ENCODE measurements around the gene TBCEL.
A peak's percentile ranks its signal among the peaks of the same experiment; 100 is the strongest.
"Not testable (repeated sequence)": the region's sequence is repeated elsewhere in the genome, so short reads cannot be mapped to it uniquely, and the experiment has no call there.

TBCEL gene

GRCh38 chr11:120998581-120998980, 25.3 kb upstream of the TBCEL start:
- H3K4me1 Mint-ChIP-seq (ENCODE audit: low read depth in 2 of 2) = no peaks in the 10 kb centered on the region
- DNase-seq (no peak), ATAC-seq (replicated peaks) (no peak)
- peaks cover 34 to 51% of the 10 kb centered on the region in 2 donors for H3K27me3 Mint-ChIP-seq
- no peaks in the 10 kb centered on the region for H3K9me3 Mint-ChIP-seq
- H3K4me3 Mint-ChIP-seq = no peak overlapping the region
- no peaks in the 10 kb centered on the region for H3K36me3 Mint-ChIP-seq (ENCODE audit: insufficient read depth)
- no peak overlapping the region for H3K27ac Mint-ChIP-seq

- Mint-ChIP-seq H3K36me3 (ENCODE audit: insufficient read depth) (no peaks in the 10 kb centered on the region), H3K9me3 (no peaks in the 10 kb centered on the region), H3K27me3 (peaks cover 42 to 51% of the 10 kb centered on the region in 2 donors), H3K4me1 (ENCODE audit: low read depth in 2 of 2) (no peaks in the 10 kb centered on the region), H3K4me3 (no peak overlapping the region), H3K27ac (no peak overlapping the region)
- ATAC-seq (replicated peaks) = no peak
- DNase-seq = no peak
Measured at GRCh38 chr11:121004206-121004840, 19.6 kb upstream of the TBCEL start.

- H3K4me1 Mint-ChIP-seq (ENCODE audit: low read depth in 2 of 2) = no peaks in the 10 kb centered on the region
- no peak for ATAC-seq (replicated peaks)
- H3K4me3 Mint-ChIP-seq = no peak overlapping the region
- no peak overlapping the region for H3K27ac Mint-ChIP-seq
- DNase-seq = no peak
- peaks cover 45 to 58% of the 10 kb centered on the region in 2 donors for H3K27me3 Mint-ChIP-seq
- H3K36me3 Mint-ChIP-seq (ENCODE audit: insufficient read depth) = no peaks in the 10 kb centered on the region
- H3K9me3 Mint-ChIP-seq = no peaks in the 10 kb centered on the region
Measured at GRCh38 chr11:121006922-121007321, 17.0 kb upstream of the TBCEL start.

GRCh38 chr11:121008551-121008950, 15.4 kb upstream of the TBCEL start:
- Mint-ChIP-seq H3K27ac (no peak overlapping the region), H3K27me3 (peaks cover 46 to 49% of the 10 kb centered on the region in 2 donors), H3K9me3 (no peaks in the 10 kb centered on the region), H3K4me1 (ENCODE audit: low read depth in 2 of 2) (no peaks in the 10 kb centered on the region), H3K36me3 (ENCODE audit: insufficient read depth) (no peaks in the 10 kb centered on the region), H3K4me3 (no peak overlapping the region)
- no peak for DNase-seq
- no peak for ATAC-seq (replicated peaks)

GRCh38 chr11:121012091-121012490, 11.8 kb upstream of the TBCEL start:
- Mint-ChIP-seq H3K4me1 (ENCODE audit: low read depth in 2 of 2) (no peaks in the 10 kb centered on the region), H3K27ac (no peak overlapping the region), H3K9me3 (no peaks in the 10 kb centered on the region), H3K27me3 (peaks cover 33 to 42% of the 10 kb centered on the region in 2 donors), H3K36me3 (ENCODE audit: insufficient read depth) (no peaks in the 10 kb centered on the region), H3K4me3 (no peak overlapping the region)
- no peak for DNase-seq
- ATAC-seq (replicated peaks) = no peak

- no peak overlapping the region for H3K27ac Mint-ChIP-seq
- H3K9me3 Mint-ChIP-seq = no peaks in the 10 kb centered on the region
- H3K4me3 Mint-ChIP-seq = no peak overlapping the region
- no peak for ATAC-seq (replicated peaks)
- peaks cover 3 to 6% of the 10 kb centered on the region in 2 donors for H3K4me1 Mint-ChIP-seq (ENCODE audit: low read depth in 2 of 2)
- H3K27me3 Mint-ChIP-seq = peaks cover 25 to 34% of the 10 kb centered on the region in 2 donors
- H3K36me3 Mint-ChIP-seq (ENCODE audit: insufficient read depth) = peaks cover 3% of the 10 kb centered on the region
- DNase-seq = no peak
Measured at GRCh38 chr11:121018746-121019145, 5.2 kb upstream of the TBCEL start.

GRCh38 chr11:121021718-121022117, 2.2 kb upstream of the TBCEL start:
- DNase-seq = not testable (repeated sequence)

GRCh38 chr11:121024989-121025388, 1.1 kb downstream of the TBCEL start:
- Mint-ChIP-seq H3K4me3 (peak overlapping the region; percentile 93 to 96), H3K27ac (peak overlapping the region; percentile 96 to 98), H3K27me3 (peaks cover 13 to 14% of the 10 kb centered on the region in 2 donors), H3K36me3 (ENCODE audit: insufficient read depth) (peaks cover 6% of the 10 kb centered on the region), H3K9me3 (no peaks in the 10 kb centered on the region), H3K4me1 (ENCODE audit: low read depth in 2 of 2) (peaks cover 23 to 33% of the 10 kb centered on the region in 2 donors)
- no peak for DNase-seq
- peak; percentile 21 for ATAC-seq (replicated peaks)

More at GRCh38 chr11:121021718-121022117, 2.2 kb upstream of the TBCEL start:
- H3K4me3 Mint-ChIP-seq; H3K27ac Mint-ChIP-seq; H3K9me3 Mint-ChIP-seq; H3K36me3 Mint-ChIP-seq (ENCODE audit: insufficient read depth); ATAC-seq (replicated peaks): not testable (repeated sequence)
- Mint-ChIP-seq H3K27me3 (peaks cover 24 to 25% of the 10 kb centered on the region in 2 donors), H3K4me1 (ENCODE audit: low read depth in 2 of 2) (peaks cover 19 to 25% of the 10 kb centered on the region in 2 donors)

GRCh38 chr11:121029153-121029552, 5.3 kb downstream of the TBCEL start:
- DNase-seq (no peak), ATAC-seq (replicated peaks) (no peak)
- no peak overlapping the region for H3K27ac Mint-ChIP-seq
- no peaks in the 10 kb centered on the region for H3K9me3 Mint-ChIP-seq
- H3K36me3 Mint-ChIP-seq (ENCODE audit: insufficient read depth) = no peaks in the 10 kb centered on the region
- no peak overlapping the region for H3K4me3 Mint-ChIP-seq
- no peaks in the 10 kb centered on the region for H3K27me3 Mint-ChIP-seq
- H3K4me1 Mint-ChIP-seq (ENCODE audit: low read depth in 2 of 2) = peaks cover 22 to 28% of the 10 kb centered on the region in 2 donors

- peak overlapping the region in 1 of 2 donors; percentile 2 for H3K27ac Mint-ChIP-seq
- no peak overlapping the region for H3K4me3 Mint-ChIP-seq
- no peaks in the 10 kb centered on the region for H3K9me3 Mint-ChIP-seq
- DNase-seq (no peak), ATAC-seq (replicated peaks) (no peak)
- no peaks in the 10 kb centered on the region for H3K27me3 Mint-ChIP-seq
- no peaks in the 10 kb centered on the region for H3K36me3 Mint-ChIP-seq (ENCODE audit: insufficient read depth)
- H3K4me1 Mint-ChIP-seq (ENCODE audit: low read depth in 2 of 2) = peaks cover 17 to 20% of the 10 kb centered on the region in 2 donors
Measured at GRCh38 chr11:121029813-121030445, 6.0 kb downstream of the TBCEL start.

- DNase-seq (no peak), ATAC-seq (replicated peaks) (no peak)
- no peaks in the 10 kb centered on the region for H3K36me3 Mint-ChIP-seq (ENCODE audit: insufficient read depth)
- H3K27ac Mint-ChIP-seq = no peak overlapping the region
- H3K4me3 Mint-ChIP-seq = no peak overlapping the region
- H3K4me1 Mint-ChIP-seq (ENCODE audit: low read depth in 2 of 2) = peaks cover 8 to 23% of the 10 kb centered on the region in 2 donors
- no peaks in the 10 kb centered on the region for H3K27me3 Mint-ChIP-seq
- H3K9me3 Mint-ChIP-seq = no peaks in the 10 kb centered on the region
Measured at GRCh38 chr11:121031167-121031566, 7.3 kb downstream of the TBCEL start.

GRCh38 chr11:121031648-121032047, 7.7 kb downstream of the TBCEL start:
- not testable (repeated sequence) for H3K9me3 Mint-ChIP-seq; H3K36me3 Mint-ChIP-seq (ENCODE audit: insufficient read depth); H3K27ac Mint-ChIP-seq; H3K27me3 Mint-ChIP-seq; H3K4me3 Mint-ChIP-seq; ATAC-seq (replicated peaks); DNase-seq
- peaks cover 10 to 28% of the 10 kb centered on the region in 2 donors for H3K4me1 Mint-ChIP-seq (ENCODE audit: low read depth in 2 of 2)

- H3K36me3 Mint-ChIP-seq (ENCODE audit: insufficient read depth) = no peaks in the 10 kb centered on the region
- H3K4me1 Mint-ChIP-seq (ENCODE audit: low read depth in 2 of 2) = peaks cover 8 to 34% of the 10 kb centered on the region in 2 donors
- ATAC-seq (replicated peaks) (no peak), DNase-seq (no peak)
- no peak overlapping the region for H3K27ac Mint-ChIP-seq
- H3K4me3 Mint-ChIP-seq = no peak overlapping the region
- no peaks in the 10 kb centered on the region for H3K27me3 Mint-ChIP-seq
- H3K9me3 Mint-ChIP-seq = no peaks in the 10 kb centered on the region
Measured at GRCh38 chr11:121032546-121032945, 8.6 kb downstream of the TBCEL start.

- Mint-ChIP-seq H3K4me3 (no peak overlapping the region), H3K9me3 (no peaks in the 10 kb centered on the region), H3K27me3 (no peaks in the 10 kb centered on the region), H3K27ac (no peak overlapping the region), H3K36me3 (ENCODE audit: insufficient read depth) (no peaks in the 10 kb centered on the region), H3K4me1 (ENCODE audit: low read depth in 2 of 2) (peaks cover 7 to 34% of the 10 kb centered on the region in 2 donors)
- DNase-seq (no peak), ATAC-seq (replicated peaks) (no peak)
Measured at GRCh38 chr11:121033635-121034034, 9.7 kb downstream of the TBCEL start.
